Activated gamma-delta T cell treated with anti-CD3 and anti-CD28 coated beads, Interleukin-2, amount 50 U/mL, for 16 hours (primary cell): ENCODE data around the gene ENTREP3.

Source experiments
- DNase-seq: peaks from one replicate; pipeline ENCODE4 v3.0.0-alpha.2; 2020; ENCODE audit warnings: low read depth

The ENTREP3 gene

GRCh38 chr1:155199792-155200191 is 55.5 kb downstream of the ENTREP3 start:
- no peak for DNase-seq

- no peak for DNase-seq
Measured at GRCh38 chr1:155198547-155198906, 56.8 kb downstream of the ENTREP3 start.

- DNase-seq = no peak
Measured at GRCh38 chr1:155197901-155198546, 57.3 kb downstream of the ENTREP3 start.
